Heart right ventricle (tissue), 16 donors: ENCODE measurements around the gene KIF3C. TPM values are rescaled to one million over a fixed set of nuclear protein-coding genes. Genes with fewer than 3 reads are reported as not detected.
A peak's percentile ranks its signal among the peaks of the same experiment; 100 is the strongest.

ENCODE experiments used
- ATAC-seq, 8 donors: fragments of 200-7000 bp; cut with Tn5 transposase; one replicate each; pipeline ENCODE4 v1.9.1; 2020; ENCODE audit warnings: mild to moderate bottlenecking in 8 of 8, moderate library complexity in 8 of 8, moderate number of reproducible peaks in 1 of 8
- DNase-seq, 2 donors: peaks; one replicate each; pipeline ENCODE4 v3.0.0-alpha.2; 2020
- H3K27ac ChIP-seq, 10 donors: fragments of 200-600 bp; sonication (generic) in 2 of 10; one replicate each; pipeline versions ENCODE4 v1.5.0 to v1.8.0; 2020 to 2022; ENCODE audit warnings: mild to moderate bottlenecking in 3 of 10
- H3K27me3 ChIP-seq, 7 donors: fragments of 200-600 bp; one replicate each; pipeline ENCODE4 v1.8.0; 2021 to 2022; ENCODE audit warnings: mild to moderate bottlenecking in 2 of 7
- H3K36me3 ChIP-seq, 9 donors: fragments of 200-600 bp; sonication (generic) in 1 of 9; one replicate each; pipeline versions ENCODE4 v1.5.0 to v1.8.0; 2020 to 2022; ENCODE audit warnings: mild to moderate bottlenecking in 2 of 9
- H3K4me1 ChIP-seq, 9 donors: fragments of 200-600 bp; sonication (generic) in 1 of 9; one replicate each; pipeline versions ENCODE4 v1.5.0 to v1.8.0; 2020 to 2022; ENCODE audit warnings: mild to moderate bottlenecking in 4 of 9
- H3K4me3 ChIP-seq, 10 donors: fragments of 200-600 bp; sonication (generic) in 2 of 10; one replicate each; pipeline versions ENCODE4 v1.5.0 to v1.8.0; 2020 to 2022; ENCODE audit warnings: mild to moderate bottlenecking in 7 of 10, moderate library complexity in 2 of 10
- H3K9me3 ChIP-seq, 11 donors: fragments of 200-600 bp in 10 of 11; sonication (generic) in 2 of 11; one replicate each; pipeline versions ENCODE4 v1.5.0 to v1.8.0; 2013 to 2022; ENCODE audit warnings: mild to moderate bottlenecking in 2 of 11, control low read depth in 1 of 11, moderate library complexity in 1 of 11
- WGBS, 2 donors: extraction: QIAGEN DNeasy Blood & Tissue Kit; methylation state at CpG; one replicate each; pipeline ENCODE4 v1.1.7; 2013; ENCODE audit warnings: inconsistent platforms in 1 of 2; 5-methylcytosine and 5-hydroxymethylcytosine counted together
- intact Hi-C, 10 donors: fragments of 100-400 bp; cut with DNase I; formaldehyde crosslinking; loops; one replicate each; pipeline versions ENCODE4 v1.11.1 to v1.14.2; 2022
- polyA plus RNA-seq, 2 donors: library from polyadenylated mRNA; stranded (reverse); fragments of 200-250 nt; gene quantifications; one replicate each; pipeline ENCODE4 v1.2.3, GENCODE V29; 2013
- total RNA-seq, 10 donors: library from RNA; stranded (reverse); fragmentation: NEBNext Ultra II Directional in 3 of 10; extraction: Animal tissue kit (Norgen Biotek cat#: 25700) in 3 of 10; gene quantifications; one replicate each; pipeline versions ENCODE4 v1.2.1 to v1.2.4, GENCODE V29; 2021 to 2023
- TF ChIP-seq, protein P1 (sequence below), 9 donors: fragments of 200-600 bp; sonication (generic) in 2 of 9; IDR thresholded peaks; one replicate each; pipeline versions ENCODE4 v1.5.0 to v1.8.0; 2021 to 2022; ENCODE audit warnings: antibody characterized with exemption in 9 of 9, mild to moderate bottlenecking in 5 of 9, moderate library complexity in 1 of 9
- donor health status: Arrhythmogenic right ventricular cardiomyopathy.
- donor health status: ischemic (EF 13 %, LVEDD 7.1; RV severe dilation, severe dysfunction).
- donor health status: healthy with polysubstance abuse.
- donor health status: DM: no; HTN: yes; CAD: no.
- donor health status: DM: no; HTN: no; CAD: no.
- donor health status: ischemic (EF 25% LVEDD 6.9; RV normal size, moderate dysfunction).
- donor health status: ischemic (EF 25% LVEDD 5.7; RV mildly dilated, moderate dysfunction).
- donor health status: healthy.
- donor health status: DM: yes; HTN: yes; CAD: no.
- donor health status: Ischemic cardiomyopathy.
- donor health status: ischemic (EF 35%, LVEDD 5.7; RV mildly dilated, moderate dysfunction).
- donor health status: nonischemic (EF 11% LVEDD 7.7; RV severe dilation, severe dysfunction).
- donor health status: DM: yes; HTN: yes; CAD: no.
- donor health status: PGD.
- donor health status: ischemic (EF 29% LVEDD 5.4; RV normal size, mild dysfunction).
- donor health status: nonischemic (EF 23%, LVEDD 6.1; RV moderate dilation, normal function).

The KIF3C gene
- total and polyA plus RNA-seq, 12 donors = 1.1 to 4.2 (median 2.4) TPM

DNA sequence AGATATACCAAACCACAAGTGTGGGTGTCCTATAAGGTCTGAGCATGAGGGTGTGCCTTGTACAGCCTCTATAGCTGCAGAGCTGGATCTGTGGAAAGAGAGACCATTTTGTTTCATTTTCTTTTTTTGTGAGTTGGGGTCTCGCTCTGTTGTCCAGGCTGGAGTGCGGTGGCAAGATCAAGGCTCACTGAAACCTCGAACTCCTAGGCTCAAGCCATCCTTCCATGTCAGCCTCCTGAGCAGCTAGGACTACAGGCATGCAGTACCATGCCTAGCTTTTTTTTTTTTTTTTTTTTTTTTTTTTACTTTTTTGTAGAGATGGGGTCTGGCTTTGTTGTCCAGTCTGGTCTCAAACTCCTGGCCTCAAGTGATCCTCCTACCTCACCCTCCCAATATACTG lies 10.7 kb downstream of the KIF3C start:
- WGBS, 2 donors = 81 to 98% methylated on average over 3 of the region's 3 CpGs
- Histone ChIP-seq H3K4me1 (peaks cover 0 to 18% (median 0%) of the 10 kb centered on the region in 9 donors), H3K9me3 (no peaks in the 10 kb centered on the region), H3K27me3 (no peaks in the 10 kb centered on the region), H3K27ac (no peak overlapping the region), H3K36me3 (peaks cover 0 to 4% (median 0%) of the 10 kb centered on the region in 9 donors), H3K4me3 (no peak overlapping the region)
- no peak for ATAC-seq
- TF ChIP-seq, protein P1, sequence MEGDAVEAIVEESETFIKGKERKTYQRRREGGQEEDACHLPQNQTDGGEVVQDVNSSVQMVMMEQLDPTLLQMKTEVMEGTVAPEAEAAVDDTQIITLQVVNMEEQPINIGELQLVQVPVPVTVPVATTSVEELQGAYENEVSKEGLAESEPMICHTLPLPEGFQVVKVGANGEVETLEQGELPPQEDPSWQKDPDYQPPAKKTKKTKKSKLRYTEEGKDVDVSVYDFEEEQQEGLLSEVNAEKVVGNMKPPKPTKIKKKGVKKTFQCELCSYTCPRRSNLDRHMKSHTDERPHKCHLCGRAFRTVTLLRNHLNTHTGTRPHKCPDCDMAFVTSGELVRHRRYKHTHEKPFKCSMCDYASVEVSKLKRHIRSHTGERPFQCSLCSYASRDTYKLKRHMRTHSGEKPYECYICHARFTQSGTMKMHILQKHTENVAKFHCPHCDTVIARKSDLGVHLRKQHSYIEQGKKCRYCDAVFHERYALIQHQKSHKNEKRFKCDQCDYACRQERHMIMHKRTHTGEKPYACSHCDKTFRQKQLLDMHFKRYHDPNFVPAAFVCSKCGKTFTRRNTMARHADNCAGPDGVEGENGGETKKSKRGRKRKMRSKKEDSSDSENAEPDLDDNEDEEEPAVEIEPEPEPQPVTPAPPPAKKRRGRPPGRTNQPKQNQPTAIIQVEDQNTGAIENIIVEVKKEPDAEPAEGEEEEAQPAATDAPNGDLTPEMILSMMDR (IDR thresholded peaks at IDR 0.05) = no peak
- intact Hi-C loops = no loop called here
- DNase-seq = no peak

DNA sequence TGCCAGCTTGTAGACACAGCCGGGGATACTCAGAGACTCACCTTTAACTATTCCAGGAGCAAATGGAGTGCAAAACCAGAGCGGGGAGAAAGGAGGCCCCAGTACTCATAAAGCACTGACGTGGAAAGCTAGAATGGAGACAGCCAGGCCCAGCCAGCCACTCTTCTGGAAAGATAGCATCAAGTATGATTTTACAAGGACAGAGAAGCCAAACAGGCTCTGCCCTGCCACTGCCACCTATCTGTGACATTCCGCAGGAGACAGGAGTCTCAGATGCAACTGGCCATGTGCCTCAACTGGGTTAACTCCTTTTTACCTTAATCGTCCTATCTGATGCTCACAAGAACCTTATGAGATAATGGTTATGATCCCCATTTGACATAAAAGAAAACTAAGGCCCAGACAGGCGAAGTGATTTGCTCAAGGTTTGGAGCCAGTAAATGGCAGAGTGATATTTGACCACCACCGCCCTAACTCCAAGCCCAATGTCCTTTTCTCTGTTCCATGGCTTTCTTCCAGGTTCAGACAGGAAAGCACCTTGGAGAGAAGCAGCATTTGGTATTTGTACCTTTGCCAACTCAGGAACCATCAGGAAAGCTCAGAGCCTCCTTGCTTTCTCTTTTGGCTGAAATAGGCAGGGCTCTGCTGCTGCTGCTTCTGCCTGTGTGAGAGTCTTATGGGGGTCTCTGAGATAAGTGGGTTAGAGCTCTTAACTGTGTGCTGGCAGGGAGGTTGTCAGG lies 15.6 kb downstream of the KIF3C start:
- no peaks in the 10 kb centered on the region for H3K27me3 ChIP-seq
- DNase-seq = no peak
- TF ChIP-seq, protein P1 (IDR thresholded peaks at IDR 0.05) = peak in 3 of 9 donors; percentile 26 to 31 (median 28)
- no peaks in the 10 kb centered on the region for H3K9me3 ChIP-seq
- intact Hi-C loops = no loop called here
- WGBS, 2 donors = 72 to 73% methylated on average over 7 of the region's 7 CpGs
- peak in 4 of 8 donors; percentile 29 to 58 (median 38) for ATAC-seq
- peaks cover 0 to 22% (median 7%) of the 10 kb centered on the region in 9 donors for H3K4me1 ChIP-seq
- no peaks in the 10 kb centered on the region for H3K36me3 ChIP-seq
- no peak overlapping the region for H3K4me3 ChIP-seq
- H3K27ac ChIP-seq = no peak overlapping the region

DNA sequence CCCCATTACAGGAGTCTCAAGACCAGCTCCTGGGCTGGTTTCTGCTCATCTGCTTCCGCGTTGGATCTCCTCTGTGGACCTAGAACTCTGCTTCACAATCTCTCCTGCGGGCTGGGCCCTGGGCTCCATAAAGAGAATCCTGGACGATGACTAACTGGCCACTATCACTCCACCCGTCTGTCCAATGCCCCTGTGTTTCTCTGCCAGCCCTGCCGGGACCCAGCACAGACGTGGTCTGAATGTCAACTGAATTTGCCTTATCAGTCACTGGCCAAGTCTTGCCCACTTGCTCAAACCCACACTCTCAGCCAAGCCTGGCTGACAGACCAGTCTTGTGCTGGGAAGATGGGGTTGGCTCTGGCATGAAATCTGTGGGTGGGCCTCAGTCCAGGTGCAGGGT lies 17.4 kb downstream of the KIF3C start:
- ATAC-seq = no peak
- intact Hi-C loops = no loop called here
- peaks cover 0 to 37% (median 18%) of the 10 kb centered on the region in 9 donors for H3K4me1 ChIP-seq
- WGBS, 2 donors = 87 to 88% methylated on average over 7 of the region's 7 CpGs
- no peaks in the 10 kb centered on the region for H3K36me3 ChIP-seq
- TF ChIP-seq, protein P1 (IDR thresholded peaks at IDR 0.05) = no peak
- H3K27me3 ChIP-seq = no peaks in the 10 kb centered on the region
- no peaks in the 10 kb centered on the region for H3K9me3 ChIP-seq
- H3K4me3 ChIP-seq = no peak overlapping the region
- H3K27ac ChIP-seq = no peak overlapping the region
- DNase-seq = no peak

DNA sequence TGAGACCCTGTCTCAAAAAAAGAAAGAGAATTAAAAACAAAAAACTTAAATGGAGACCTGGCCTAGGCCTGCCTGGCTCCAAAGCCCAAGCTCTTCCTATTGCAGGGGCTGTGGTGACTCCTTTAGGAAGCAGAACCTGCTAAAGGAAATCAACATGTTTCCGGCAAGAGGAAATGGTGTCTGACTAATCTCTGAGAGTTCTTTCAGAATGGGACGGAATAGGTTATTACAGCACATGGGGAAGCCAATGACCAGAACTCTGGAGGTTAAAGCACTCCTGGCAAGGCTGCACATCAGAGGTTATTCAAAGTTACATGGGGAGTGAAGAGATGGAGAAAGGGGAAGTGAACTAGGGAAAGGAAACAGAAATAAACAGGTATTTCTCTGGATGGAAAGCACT lies 21.4 kb downstream of the KIF3C start:
- peak; percentile 75 to 94 (median 91) for ATAC-seq
- 57 to 63% methylated on average over 2 of the region's 2 CpGs for WGBS, 2 donors
- H3K27me3 ChIP-seq = no peaks in the 10 kb centered on the region

More for the DNA sequence above, 21.4 kb downstream of the KIF3C start:
- intact Hi-C loops = no loop called here
- Histone ChIP-seq H3K36me3 (no peaks in the 10 kb centered on the region), H3K27ac (peak overlapping the region in 6 of 10 donors; percentile 22 to 63 (median 47)), H3K4me3 (no peak overlapping the region), H3K4me1 (peaks cover 0 to 26% (median 18%) of the 10 kb centered on the region in 9 donors), H3K9me3 (no peaks in the 10 kb centered on the region)
- TF ChIP-seq, protein P1 (IDR thresholded peaks at IDR 0.05) = no peak
- peak in 1 of 2 donors; percentile 49 for DNase-seq
